8988T (cell line): ENCODE results near the gene TM4SF18.

Experiments used
- DNase-seq: peaks from one replicate; pipeline ENCODE4 v3.0.0; 2011

Gene TM4SF18

DNA sequence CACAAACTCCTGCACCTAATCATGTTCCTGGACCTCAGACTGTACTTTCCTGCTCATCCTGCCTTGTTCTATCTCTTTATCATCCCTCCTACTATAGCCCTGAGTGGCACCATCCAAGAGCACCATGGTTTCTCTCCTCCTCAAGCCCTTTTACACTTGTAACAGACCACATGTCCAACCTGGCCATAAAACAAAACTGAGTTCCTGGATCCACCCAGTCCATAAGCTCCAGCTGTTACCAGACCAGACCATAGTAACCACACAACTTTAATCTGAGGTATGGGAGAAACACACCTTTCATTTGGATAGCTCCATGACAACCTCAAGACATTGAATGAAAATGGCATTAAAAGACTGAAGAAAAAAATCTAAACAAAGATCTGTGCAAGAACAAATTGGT, 9.1 kb downstream of the TM4SF18 start:
- no peak for DNase-seq

DNA sequence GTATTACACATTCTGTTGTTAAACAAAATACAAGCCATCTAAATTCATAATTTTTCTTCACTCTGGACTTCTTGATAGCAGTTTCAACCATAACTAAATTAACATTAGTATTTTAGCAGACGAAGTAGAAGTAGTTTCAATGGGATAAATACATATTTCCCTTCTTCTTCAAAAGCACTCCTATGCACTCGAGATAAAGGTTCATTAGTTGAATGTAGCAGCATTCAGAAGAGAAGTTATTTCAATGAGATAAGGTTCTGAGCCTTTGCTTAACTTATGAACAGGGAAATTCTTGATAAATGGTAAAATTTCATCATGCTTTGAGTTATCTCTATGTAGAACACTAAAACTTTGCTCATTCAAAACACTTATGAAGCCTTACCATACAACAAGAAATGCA, 11.8 kb downstream of the TM4SF18 start:
- no peak for DNase-seq

DNA sequence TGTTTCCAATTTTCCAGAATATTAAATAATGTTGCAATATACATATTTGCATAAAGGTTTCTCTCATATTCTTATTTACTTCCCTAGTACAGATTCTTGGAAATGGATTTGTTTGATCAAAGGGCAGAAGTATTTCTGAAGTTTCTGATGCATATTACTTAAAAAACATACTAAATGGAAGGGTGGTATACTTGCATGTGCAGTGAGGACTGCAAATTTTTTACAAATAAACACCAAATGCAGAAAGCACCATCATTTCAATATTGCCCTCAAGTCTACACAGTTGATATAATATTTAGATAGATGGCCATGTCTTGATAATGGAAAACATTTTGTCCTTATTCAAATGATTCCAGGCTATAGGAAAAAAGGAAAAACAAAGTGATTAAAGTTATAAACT, 12.3 kb downstream of the TM4SF18 start:
- DNase-seq, result no peak

DNA sequence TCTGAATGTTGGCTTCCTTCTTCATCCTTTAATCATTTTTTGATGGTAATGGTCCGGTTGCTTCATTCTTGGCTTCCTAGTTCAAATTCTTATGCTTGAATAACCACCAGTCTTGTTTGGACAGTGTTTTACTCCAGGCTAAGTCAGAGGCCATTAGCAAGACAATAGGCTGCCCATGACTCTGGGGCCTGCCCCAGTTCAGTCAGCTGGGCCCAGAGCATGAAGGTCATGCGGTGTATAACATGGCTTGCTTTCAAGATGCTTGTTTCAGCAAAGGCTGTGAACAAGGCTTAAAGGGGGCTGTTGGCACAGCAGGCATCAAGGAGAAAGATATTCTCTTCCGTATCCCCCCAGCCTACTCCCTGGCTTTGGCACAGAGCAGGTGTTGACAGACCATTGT, 13.7 kb downstream of the TM4SF18 start:
- DNase-seq, result no peak

DNA sequence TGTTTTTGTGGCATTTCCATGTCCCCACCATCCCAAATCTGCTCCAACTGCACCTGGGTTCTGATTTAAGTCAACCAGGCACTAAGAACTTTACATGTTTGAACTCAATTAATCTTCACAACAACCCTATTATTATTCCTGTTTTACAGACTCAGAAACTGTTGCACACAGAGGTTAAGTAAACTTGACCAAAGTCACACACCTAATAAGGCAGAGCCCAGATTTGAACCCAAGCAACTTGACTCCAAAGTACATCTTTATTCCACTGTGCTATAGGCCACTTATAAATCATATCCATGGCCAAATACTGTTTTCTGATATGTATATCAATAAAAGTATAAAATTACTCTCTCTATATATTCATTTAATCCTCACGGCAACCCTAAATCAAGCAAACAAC, 16.4 kb downstream of the TM4SF18 start:
- no peak for DNase-seq

DNA sequence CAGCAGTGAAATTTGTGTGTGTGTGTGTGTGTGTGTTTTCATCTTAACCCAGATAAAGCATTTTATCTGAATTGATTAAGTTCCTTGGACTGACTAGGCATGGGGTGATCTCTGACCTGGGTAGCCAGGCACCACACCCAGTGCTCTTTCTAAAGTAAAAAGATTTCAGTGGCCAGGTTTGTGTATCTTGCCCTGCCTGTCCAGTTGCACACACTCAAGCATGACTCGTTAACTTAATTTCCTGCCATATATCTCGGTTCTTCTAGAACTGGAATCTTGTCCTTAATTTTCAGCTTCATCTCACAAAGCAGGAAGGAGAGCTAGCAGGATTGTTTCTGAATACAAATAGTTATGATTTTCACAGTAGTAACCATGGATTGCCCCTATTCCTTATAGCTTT, 17.0 kb downstream of the TM4SF18 start:
- no peak for DNase-seq

DNA sequence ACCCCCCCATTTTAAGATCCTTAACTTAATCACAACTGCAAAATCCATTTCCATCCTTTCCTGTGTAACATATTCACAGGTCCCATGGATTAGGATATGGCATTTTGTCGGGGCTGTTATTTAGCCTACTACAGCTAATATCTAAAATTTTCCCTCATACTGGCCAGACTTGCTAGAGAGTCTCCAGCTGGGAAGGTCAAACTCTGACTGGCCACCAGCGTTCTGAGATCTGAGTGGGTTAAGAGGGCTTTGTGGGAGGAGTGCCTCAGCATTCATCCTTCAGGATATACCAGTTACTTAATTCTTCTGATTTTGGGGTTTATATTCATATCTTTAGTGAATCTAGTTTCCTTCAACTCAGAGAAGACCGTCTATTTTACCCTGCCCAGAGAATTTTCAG, 17.7 kb downstream of the TM4SF18 start:
- DNase-seq, result no peak

DNA sequence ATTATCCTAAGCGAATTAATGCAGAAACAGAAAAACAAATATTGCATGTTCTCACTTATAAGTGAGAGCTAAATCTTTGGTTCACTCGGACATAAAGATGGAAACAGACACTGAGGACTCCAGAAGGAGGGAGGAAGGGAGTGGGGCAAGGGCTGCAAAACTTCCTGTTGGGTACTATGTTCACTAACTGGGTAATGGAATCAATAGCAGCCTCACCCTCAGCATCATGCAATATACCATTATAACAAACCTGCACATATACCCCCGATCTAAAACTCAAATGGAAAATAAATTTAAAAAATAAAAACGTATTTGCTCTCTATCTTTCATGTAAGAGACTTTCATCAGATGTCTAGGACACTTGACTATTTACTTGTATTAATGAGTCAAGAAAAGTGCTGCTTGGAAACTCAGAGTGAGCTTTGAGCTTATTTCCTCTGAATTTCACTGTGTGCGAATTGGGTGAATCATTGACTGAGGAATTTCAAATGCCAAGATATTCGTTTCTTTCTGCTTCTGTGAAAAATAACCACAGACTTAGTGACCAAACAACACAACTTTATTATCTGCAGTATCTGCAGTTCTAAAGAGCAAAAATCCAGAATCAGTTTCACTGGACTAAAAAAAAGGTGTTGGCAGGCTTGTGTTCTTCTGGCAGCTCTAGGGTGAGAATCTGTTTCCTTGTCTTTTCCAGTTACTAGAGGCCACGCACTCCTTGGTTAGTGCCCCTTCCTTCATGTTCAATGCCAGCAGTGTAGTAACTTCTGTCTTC, 18.4 kb downstream of the TM4SF18 start:
- no peak for DNase-seq

DNA sequence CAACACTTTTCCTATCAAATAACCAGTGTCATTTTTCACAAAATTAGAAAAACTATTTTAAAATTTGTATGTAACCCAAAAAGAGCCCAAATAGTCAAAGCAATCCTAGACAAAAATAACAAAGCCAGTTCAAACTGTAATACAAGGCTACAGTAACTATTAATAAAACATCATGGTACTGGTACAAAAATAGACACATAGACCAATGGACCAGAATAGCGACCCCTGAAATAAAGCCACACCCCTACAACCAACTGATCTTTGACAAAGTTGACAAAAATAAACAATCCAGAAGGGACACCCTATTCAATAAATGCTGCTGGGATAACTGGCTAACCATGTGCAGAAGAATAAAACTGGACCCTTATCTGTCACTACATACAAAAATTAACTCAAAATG, 19.9 kb downstream of the TM4SF18 start:
- no peak for DNase-seq

DNA sequence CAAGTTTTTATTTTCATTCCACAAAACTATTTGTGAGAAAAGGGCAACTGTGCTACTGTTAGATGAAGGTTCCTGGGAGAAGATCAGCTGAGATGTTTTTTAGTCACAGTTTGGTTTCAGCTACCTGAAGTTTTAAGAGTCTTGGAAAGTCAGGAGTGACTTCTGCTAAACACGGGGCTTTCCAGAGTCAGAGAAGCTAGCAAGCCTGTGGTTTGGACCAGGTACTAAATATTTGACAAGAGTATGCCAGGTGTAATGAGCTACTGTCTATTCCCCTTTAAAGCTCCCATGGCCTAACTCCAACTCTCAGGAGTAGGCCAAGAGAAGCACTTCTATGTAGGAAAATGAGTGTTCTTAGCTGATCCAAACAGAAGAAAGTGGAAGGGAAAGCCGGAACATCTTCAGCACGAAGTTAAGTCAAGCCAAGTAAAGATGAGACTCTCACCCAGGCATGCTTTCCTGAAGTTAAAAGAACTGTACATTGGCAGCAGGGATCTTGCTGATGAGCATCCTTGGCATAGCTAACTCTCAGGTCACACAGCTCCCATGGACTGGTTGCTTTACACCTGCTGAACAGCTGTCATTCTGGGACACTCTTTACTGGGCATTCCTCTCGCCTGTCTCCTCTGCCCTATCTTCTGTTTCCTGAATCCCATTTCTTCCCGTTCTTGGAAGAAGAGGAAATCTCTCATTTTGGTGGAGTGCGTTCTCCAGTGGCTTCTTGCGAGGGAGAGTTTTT, 22.5 kb downstream of the TM4SF18 start:
- DNase-seq, result no peak

DNA sequence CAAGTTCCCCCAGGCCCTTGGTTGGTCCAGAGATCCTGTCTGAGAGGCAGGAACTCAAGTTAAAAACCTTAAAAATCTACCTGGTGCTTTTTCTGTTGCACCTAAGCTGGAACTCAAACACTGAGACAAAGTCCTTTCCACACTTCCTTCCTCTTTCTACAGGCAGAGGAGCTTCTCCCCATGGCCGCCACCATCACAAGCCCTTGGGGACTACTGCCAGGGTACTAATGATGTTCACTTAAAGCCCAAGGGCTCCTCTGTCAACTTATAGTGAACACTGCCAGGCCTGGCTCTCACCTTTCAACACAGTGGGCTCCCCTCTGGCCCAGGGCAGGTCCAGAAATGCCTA, 26.0 kb downstream of the TM4SF18 start:
- DNase-seq, result no peak

DNA sequence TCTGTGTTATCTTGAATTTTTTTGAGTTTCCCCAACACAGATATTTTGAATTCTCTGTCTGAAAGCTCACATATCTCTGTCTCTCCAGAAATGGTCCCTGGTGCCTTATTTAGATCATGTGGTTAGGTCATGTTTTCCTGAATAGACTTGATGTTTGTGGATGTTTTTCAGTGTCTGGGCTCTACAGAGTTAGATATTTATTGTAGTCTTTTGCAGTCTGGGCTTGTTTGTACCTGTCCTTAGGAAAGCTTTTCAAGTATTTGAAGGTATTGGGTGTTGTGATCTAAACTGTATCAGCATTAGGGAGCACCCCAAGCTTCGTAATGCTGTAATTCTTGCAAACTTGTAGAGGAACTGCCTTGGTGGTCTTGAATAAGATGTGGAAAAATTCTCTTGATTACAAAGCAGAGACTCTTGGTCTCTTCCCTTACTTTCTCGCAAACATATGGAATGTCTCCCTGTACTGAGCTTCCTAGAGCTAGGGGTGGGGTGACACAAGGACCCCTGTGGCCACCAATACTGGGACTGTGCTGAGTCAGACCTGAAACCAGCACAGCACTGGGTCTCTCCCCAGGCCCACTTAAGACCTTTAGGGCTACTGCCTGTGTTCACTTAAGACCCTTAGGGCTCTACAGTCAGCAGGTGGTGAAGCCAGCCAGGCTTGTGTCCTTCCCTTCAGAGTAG, 26.5 kb downstream of the TM4SF18 start:
- no peak for DNase-seq

DNA sequence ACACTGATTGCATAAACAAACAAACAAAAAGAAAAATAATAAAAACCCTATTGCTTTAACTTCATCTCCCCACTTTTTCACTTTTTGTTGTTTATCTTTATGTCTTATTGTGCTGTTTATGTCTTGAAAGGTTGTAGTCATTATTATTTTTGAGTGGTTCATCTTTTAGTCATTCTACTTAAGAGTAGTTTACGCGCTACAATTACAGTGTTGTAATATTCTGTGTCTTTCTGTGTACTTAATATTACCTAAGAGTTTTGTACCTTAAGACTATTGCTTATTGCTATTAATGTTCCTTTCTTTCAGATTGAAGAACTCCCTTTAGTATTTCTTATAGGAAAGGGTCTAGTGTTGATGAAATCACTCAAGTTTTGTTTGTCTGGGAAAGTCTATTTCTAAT, 28.1 kb downstream of the TM4SF18 start:
- DNase-seq, result no peak

DNA sequence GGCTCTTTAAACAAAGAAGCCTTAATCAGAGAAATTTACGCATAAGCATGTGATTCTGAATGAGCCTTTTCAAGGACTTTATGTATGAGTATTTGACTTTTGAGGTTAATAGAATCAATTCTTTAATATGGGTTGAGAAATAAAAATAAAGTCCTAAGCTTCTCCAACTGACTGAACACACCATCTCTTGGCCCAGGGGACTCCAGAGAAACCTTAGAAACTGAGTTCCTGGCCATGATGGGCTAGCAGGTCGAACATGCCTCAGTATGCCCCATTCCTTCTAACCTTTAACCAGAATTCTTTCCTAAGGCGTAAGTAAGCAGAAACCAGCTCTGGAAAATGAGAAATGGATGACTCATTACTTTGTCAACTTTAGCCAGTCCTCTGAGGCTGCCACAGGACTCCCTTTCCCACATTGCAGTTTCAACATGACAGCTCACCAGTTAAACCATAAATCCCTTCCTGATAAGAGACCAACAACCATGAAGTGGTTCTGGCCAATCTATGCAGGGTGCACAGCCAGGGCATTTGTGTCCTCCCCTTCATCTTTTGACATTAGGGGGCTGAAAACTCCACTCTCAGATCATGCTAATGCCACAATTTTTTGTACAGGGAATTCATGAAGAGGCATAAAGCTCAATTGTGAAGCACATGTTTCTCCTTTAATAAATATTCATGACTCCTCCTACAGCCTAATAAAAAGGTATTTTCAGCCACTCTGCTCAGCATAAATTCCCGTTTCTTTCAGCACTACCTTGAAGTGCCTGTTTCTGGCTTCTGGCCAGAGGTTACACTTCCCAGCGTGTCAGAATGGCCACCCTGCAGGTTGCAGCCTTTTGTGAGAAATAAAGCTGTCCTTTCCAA, 33.3 kb downstream of the TM4SF18 start:
- DNase-seq, result peak; percentile 23

DNA sequence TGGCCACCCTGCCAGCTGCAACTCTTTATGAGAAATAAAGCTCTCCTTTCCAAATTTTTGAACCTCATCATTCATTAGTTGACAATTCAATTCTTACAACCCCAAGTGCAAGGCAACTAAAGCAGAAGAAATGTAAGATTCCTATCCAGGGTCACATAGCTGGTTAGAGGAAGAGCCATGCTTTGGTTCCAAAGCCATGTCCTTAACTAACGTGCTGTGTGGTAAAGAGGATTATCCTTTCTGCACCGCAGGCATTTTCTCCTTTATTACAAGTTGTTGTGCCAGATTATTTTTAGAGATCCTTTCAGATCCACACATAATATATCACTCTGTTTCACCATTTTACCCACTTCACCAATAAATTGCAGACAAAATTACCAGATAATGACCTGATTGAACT, 36.5 kb downstream of the TM4SF18 start:
- no peak for DNase-seq

DNA sequence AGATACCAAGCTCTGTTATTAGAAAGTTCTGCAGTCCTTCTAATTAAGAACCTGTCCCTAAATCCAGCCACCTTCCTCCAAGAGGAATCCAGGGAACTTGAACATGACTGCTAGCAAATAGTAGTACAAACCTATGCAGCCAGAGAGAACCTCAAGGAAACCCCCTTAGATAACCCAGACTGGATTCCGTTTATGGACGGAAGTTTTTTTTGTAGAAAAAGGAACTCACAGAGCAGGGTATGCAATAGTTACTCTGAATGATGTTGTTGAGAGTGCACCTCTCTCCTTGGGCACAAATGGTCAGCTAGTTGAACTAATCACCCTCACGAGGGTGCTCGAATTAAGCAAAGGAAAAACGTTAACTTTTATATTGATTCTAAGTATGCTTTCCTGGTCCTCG, 40.8 kb downstream of the TM4SF18 start:
- DNase-seq, result no peak

DNA sequence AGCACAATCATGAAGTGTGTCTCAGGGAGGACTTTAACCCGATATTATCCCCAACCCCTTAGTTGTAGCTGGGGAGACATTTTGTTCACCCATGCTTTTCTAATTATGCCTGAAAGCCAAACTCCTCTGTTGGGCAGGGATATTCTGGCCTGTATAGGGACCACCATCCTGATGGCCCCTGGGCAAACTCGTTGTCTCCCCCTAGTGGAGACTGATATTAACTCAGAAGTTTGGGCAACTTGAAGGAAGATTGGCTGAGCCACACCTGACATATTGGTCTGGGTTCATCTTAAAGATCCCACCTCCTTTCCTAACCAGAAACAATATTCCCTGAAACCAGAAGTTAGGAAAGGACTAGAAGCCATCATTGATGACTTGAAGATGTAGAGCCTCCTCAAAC, 42.3 kb downstream of the TM4SF18 start:
- no peak for DNase-seq

DNA sequence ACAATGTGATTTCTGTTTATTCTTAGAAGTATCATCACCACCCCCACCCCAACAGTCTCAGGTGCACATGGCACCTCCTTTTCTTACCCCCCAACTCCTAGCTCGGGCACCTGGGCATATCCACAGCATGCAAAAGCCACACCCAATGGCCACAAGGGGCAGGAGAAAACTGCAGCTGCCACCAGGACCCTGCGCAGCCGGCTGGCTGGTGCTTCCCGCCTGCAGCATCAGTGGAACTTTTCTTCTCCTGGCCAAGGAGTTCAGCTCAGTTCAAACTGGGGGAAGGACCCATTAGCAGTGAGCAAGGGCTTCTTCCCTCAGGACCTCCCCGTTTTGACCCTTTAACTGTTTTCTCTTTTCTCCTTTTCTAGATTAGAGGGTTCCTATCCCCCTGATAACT, 44.8 kb downstream of the TM4SF18 start:
- DNase-seq, result no peak

DNA sequence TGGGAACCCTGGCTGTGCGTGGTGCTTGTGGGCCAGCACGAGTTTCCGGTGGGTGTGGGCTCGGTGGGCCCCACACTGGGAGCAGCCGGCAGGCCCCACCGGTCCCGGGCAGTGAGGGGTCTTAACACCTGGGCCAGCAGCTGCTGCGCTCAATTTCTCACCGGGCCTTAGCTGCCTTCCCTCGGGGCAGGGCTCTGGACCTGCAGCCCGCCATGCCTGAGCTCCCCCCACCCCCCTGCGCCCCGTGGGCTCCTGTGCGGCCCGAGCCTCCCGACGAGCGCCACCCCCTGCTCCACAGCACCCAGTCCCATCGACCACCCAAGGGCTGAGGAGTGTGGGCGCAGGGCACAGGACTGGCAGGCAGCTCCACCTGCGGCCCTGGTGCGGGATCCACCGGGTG, 49.4 kb downstream of the TM4SF18 start:
- DNase-seq, result no peak

DNA sequence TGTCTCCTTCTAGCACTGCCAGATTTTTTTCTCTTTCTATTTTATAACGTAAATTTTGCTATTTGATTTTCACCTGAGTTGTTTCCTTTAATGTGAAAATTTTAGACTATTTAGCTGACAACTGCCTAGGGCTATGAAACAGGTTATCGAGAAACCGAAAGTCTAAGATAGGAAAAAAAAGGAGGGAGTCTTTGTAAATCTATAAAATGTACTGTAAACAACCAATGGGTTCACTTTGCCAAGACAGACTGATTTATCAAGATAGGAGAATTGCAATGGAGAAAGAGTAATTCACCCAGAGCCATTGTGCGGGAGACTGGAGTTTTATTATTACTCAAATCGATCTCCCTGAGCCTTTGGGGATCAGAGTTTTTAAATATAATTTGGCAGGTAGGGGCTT, 50.0 kb downstream of the TM4SF18 start:
- DNase-seq, result no peak

DNA sequence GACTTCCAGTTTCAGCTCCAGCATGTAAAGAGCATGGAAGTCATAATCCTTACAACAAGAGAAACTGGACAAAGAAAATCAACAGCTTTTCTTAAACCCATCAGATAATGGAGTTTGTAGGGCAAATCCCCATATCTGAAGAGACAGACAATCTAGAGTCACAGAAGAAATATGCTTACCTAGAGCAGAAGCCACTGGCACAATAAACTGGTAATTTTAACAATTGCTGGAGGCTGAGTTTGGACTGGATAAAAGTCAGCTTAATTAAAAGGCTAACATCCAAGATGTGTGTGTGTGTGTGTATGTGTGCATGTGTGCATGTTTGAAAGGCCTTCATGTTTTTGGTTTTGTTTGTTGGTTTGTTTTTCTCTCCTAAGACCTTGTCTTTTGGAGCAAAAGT, 50.6 kb downstream of the TM4SF18 start:
- DNase-seq, result no peak

DNA sequence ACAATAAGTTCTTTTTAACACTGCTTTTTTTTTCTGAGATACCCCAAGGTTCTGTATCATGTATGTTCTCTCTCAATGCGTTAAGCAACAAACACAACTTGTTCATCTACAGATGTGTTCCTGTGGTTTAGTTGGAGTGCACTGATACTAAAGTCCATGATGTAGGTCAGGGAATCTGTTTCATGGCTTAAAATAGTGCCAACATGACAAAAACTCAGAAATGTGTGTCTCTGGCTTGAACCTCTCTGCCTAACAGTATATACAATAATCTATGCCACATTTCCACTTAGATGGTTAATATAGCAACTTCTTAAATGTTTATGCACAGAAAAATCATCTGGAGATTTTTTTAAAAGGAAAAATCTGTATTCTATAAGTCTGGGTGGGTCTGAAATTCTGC, 51.1 kb downstream of the TM4SF18 start:
- DNase-seq, result no peak

DNA sequence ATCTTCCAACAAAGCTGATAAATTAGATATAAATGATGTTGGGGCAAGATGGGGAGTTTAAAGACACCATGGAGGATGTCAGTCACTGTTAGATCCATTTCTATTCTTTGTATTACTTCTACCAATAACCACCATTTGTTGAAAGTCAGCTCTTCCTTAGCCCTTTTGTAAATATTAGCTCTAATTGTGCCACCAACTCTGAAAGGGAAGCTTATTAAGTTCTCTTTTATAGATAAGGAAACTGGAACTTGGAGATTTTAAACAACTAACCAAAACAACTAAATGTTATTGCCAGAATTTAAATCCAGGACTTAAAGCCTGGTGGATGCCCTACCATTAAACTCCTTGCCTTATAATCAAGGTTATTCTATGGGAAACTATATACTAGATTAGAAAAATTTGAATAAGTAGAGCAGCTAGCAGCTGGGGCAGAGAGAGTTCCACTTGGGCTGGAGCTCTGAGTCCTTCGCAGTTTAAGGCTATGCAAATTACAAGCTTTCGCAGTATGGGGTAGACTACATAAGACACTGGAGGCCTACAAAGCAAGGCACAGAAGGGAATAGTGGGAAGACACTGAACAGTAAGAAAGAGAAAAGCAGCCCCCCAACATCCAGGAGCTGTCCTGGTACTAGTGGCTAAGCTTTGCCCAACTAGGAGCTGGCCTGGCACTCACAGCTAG, 52.6 kb downstream of the TM4SF18 start:
- DNase-seq, result no peak
